ENCODE results near the gene BRSK2.

DNA sequence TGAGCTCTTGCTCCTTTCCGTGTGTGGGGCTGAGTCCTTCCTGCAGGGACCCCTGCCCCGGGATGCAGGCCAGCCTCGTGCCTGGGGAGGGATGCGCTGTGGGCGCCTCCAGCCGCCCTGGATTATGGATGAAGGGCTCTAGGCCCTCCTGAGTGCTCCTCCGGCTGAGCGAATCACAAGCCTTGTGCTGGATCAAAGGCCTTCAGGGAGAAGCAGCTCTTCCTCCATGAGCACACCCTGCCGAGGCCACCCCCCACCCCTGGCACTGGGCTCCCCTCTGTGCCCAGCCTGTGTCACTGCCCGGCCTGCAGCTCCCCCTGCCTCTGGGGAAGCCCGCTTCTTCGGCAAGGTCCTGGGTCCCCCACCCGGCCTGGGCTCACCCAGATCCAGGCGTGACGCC, 43.8 kb downstream of the BRSK2 start:
- TF ChIP-seq, protein P1, sequence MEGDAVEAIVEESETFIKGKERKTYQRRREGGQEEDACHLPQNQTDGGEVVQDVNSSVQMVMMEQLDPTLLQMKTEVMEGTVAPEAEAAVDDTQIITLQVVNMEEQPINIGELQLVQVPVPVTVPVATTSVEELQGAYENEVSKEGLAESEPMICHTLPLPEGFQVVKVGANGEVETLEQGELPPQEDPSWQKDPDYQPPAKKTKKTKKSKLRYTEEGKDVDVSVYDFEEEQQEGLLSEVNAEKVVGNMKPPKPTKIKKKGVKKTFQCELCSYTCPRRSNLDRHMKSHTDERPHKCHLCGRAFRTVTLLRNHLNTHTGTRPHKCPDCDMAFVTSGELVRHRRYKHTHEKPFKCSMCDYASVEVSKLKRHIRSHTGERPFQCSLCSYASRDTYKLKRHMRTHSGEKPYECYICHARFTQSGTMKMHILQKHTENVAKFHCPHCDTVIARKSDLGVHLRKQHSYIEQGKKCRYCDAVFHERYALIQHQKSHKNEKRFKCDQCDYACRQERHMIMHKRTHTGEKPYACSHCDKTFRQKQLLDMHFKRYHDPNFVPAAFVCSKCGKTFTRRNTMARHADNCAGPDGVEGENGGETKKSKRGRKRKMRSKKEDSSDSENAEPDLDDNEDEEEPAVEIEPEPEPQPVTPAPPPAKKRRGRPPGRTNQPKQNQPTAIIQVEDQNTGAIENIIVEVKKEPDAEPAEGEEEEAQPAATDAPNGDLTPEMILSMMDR (IDR thresholded peaks at IDR 0.05; ENCODE audit: insufficient read depth, low read depth, low read length): no peak
- TF ChIP-seq EZH2 (IDR thresholded peaks at IDR 0.05; ENCODE audit: insufficient read depth, low read length): no peak
